HepG2 (cell line): ENCODE data around the gene UNC5CL. TPM values are rescaled to one million over a fixed set of nuclear protein-coding genes. Genes with fewer than 3 reads are reported as not detected.

ENCODE experiments used
- ARNTL ChIP-seq: sonication (generic); formaldehyde crosslinking; IDR thresholded peaks from 2 replicates; pipeline ENCODE4 v1.4.0; 2020; ENCODE audit warnings: mild to moderate bottlenecking, missing genetic modification reagents
- BCL6 ChIP-seq: IDR thresholded peaks from 2 replicates; pipeline ENCODE4 v1.6.1; 2016; ENCODE audit warnings: missing genetic modification reagents, missing compliant biosample characterization
- CBX1 ChIP-seq: IDR thresholded peaks from one replicate; pipeline ENCODE4 v1.6.1; 2016; ENCODE audit warnings: antibody characterized with exemption, low read depth
- CREB1 ChIP-seq, 2 experiments: fragments of 450-650 bp in 1 of 2; IDR thresholded peaks; 2 replicates each; pipeline ENCODE4 v1.6.1; 2016 to 2017; ENCODE audit warnings: control low read depth in 1 of 2, mild to moderate bottlenecking in 1 of 2, missing compliant biosample characterization in 1 of 2, missing genetic modification characterization in 1 of 2
- DNMT3B ChIP-seq: conservative IDR thresholded peaks from 2 replicates; pipeline ENCODE4 v1.6.1; 2016; ENCODE audit warnings: missing biosample characterization, control low read depth
- ELF3 ChIP-seq: IDR thresholded peaks from 2 replicates; pipeline ENCODE4 v1.6.1; 2016; ENCODE audit warnings: missing genetic modification reagents, missing compliant biosample characterization
- FOXA3 ChIP-seq: IDR thresholded peaks from 2 replicates; pipeline ENCODE4 v1.6.1; 2016; ENCODE audit warnings: missing genetic modification reagents, missing compliant biosample characterization
- HDAC1 ChIP-seq: sonication (generic); formaldehyde crosslinking; IDR thresholded peaks from 2 replicates; pipeline ENCODE4 v1.5.1; 2020; ENCODE audit warnings: mild to moderate bottlenecking, missing genetic modification reagents
- HNRNPL ChIP-seq: fragments of 200-400 bp; formaldehyde crosslinking; IDR thresholded peaks from 2 replicates; pipeline ENCODE4 v1.6.1; 2017; ENCODE audit warnings: mild to moderate bottlenecking, low read depth, low read length
- KAT2B ChIP-seq: fragments of 150-350 bp; IDR thresholded peaks from 2 replicates; pipeline ENCODE4 v1.6.1; 2014; ENCODE audit warnings: low read depth, low read length, borderline replicate concordance
- MBD4 ChIP-seq: IDR thresholded peaks from 2 replicates; pipeline ENCODE4 v1.6.1; 2012; ENCODE audit warnings: low read length, inconsistent platforms, borderline replicate concordance
- MED8 ChIP-seq: sonication (generic); formaldehyde crosslinking; IDR thresholded peaks from 2 replicates; pipeline ENCODE4 v1.8.1; 2023; ENCODE audit warnings: mild to moderate bottlenecking, missing genetic modification reagents; ENCODE audit not compliant: insufficient replicate concordance
- MIER2 ChIP-seq: IDR thresholded peaks from 2 replicates; pipeline ENCODE4 v1.6.1; 2016; ENCODE audit warnings: missing biosample characterization, missing genetic modification reagents
- RBFOX2 ChIP-seq: fragments of 200-400 bp; formaldehyde crosslinking; IDR thresholded peaks from 2 replicates; pipeline ENCODE4 v1.6.1; 2017; ENCODE audit warnings: low read depth, mild to moderate bottlenecking, low read length
- RFXAP ChIP-seq: sonication (generic); formaldehyde crosslinking; IDR thresholded peaks from 2 replicates; pipeline ENCODE4 v1.4.0; 2020; ENCODE audit warnings: missing genetic modification reagents, borderline replicate concordance
- SRSF1 ChIP-seq: fragments of 200-400 bp; formaldehyde crosslinking; optimal IDR thresholded peaks from 2 replicates; pipeline ENCODE3; 2017; ENCODE audit warnings: mild to moderate bottlenecking, low read depth, low read length, moderate library complexity
- SUZ12 ChIP-seq: fragments of 150-350 bp; IDR thresholded peaks from 2 replicates; pipeline ENCODE4 v1.6.1; 2014; ENCODE audit warnings: low read depth, low read length
- ZBTB7B ChIP-seq: sonication (generic); formaldehyde crosslinking; IDR thresholded peaks from 2 replicates; pipeline ENCODE4 v1.4.0; 2020; ENCODE audit warnings: missing genetic modification reagents
- ZFP41 ChIP-seq: sonication (generic); formaldehyde crosslinking; IDR thresholded peaks from 2 replicates; pipeline ENCODE4 v1.4.0; 2020; ENCODE audit warnings: mild to moderate bottlenecking, missing genetic modification reagents, borderline replicate concordance
- ZNF367 ChIP-seq: sonication (generic); formaldehyde crosslinking; IDR thresholded peaks from 2 replicates; pipeline ENCODE4 v1.4.0; 2020; ENCODE audit warnings: missing genetic modification reagents, borderline replicate concordance
- ZNF770 ChIP-seq: sonication (generic); formaldehyde crosslinking; IDR thresholded peaks from 2 replicates; pipeline ENCODE4 v1.5.0; 2020; ENCODE audit warnings: mild to moderate bottlenecking, missing genetic modification reagents
- polyA plus RNA-seq, 8 experiments: library from polyadenylated mRNA; depleted of rRNA in 3 of 8; stranded (reverse) in 7 of 8; unstranded in 1 of 8; fragments of >200 nt; fragmentation: Illumina TruSeq in 4 of 8; extraction: Trizol in 4 of 8; gene quantifications; 2 replicates each; pipeline versions ENCODE4 v1.2.1 to v1.2.3, GENCODE V29; 2011 to 2016; ENCODE audit warnings: low read depth in 4 of 8, missing spikeins in 1 of 8, mixed read lengths in 1 of 8; ENCODE audit not compliant: insufficient read depth in 1 of 8
- total RNA-seq, 5 experiments: library from RNA; depleted of rRNA; stranded (reverse); fragments of >200 nt; fragmentation: Illumina TruSeq; extraction: Trizol; gene quantifications; 2 replicates each; pipeline ENCODE4 v1.2.3, GENCODE V29; 2016; ENCODE audit warnings: low read depth in 1 of 5
- TF ChIP-seq, protein P1 (sequence below): sonication (generic); formaldehyde crosslinking; IDR thresholded peaks from 2 replicates; pipeline ENCODE4 v1.8.0; 2022; ENCODE audit warnings: mild to moderate bottlenecking, missing genetic modification reagents; ENCODE audit not compliant: insufficient replicate concordance
- TF ChIP-seq, protein P2 (sequence below): fragments of 450-650 bp; IDR thresholded peaks from 2 replicates; pipeline ENCODE4 v1.6.1; 2017
- TF ChIP-seq, protein P3 (sequence below): sonication (generic); formaldehyde crosslinking; IDR thresholded peaks from 2 replicates; pipeline ENCODE4 v1.4.0; 2020; ENCODE audit warnings: missing genetic modification reagents, mild to moderate bottlenecking, borderline replicate concordance
- TF ChIP-seq, protein P4 (sequence below): IDR thresholded peaks from 2 replicates; pipeline ENCODE4 v1.6.1; 2012; ENCODE audit warnings: low read depth, low read length, improper control_type of control experiment

The UNC5CL gene
- total and polyA plus RNA-seq, 2 of the 13 experiments (the other 11 are each of a cell fraction or from before 2014, with no cell fraction given), result 2.4 to 2.5 TPM

DNA sequence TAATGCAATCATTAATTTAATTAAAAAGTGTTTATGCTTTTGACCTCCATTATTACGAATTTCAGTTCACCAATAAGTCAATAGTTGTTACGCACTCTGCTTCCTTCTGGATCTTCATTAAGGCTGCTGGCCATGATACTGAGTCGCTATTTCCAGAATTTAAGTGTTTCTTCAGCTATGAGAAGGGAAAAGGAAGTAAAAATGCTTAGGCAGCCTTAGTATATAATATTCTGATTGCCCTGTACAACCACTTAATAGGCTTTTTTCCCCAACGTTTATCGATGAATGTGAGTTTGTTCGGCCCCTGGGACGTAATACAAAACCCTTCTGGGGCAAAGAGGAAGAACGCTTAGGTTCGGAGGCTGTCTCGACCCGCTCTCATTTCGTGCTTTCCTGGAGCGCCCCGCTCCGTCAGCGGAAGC is 32.5 kb upstream of the UNC5CL start (continued):
- TF ChIP-seq RFXAP (CRISPR knock-in tag) (no peak), SRSF1 (no peak), DNMT3B (CRISPR knock-in tag) (no peak), BCL6 (CRISPR knock-in tag) (peak; percentile 59; the same call in 1 of the 2 replicates), FOXA3 (no peak; the same call in 1 of the 2 replicates), ZFP41 (CRISPR knock-in tag) (no peak), CREB1 (IDR thresholded peaks at IDR 0.05) (no peak), CREB1 (CRISPR knock-in tag; IDR thresholded peaks at IDR 0.05) (0 out of 2 replicates have a peak, but pooled peaks have one; percentile 6), HDAC1 (CRISPR knock-in tag) (no peak), ZNF770 (no peak; the same call in 1 of the 2 replicates), SUZ12 (no peak), KAT2B (no peak), ELF3 (CRISPR knock-in tag) (peak; percentile 56), CBX1 (no peak), RBFOX2 (no peak), ZBTB7B (no peak), ZNF367 (CRISPR knock-in tag) (no peak), ARNTL (no peak), MBD4 (no peak), MED8 (no peak), MIER2 (CRISPR knock-in tag) (no peak), HNRNPL (no peak; the same call in 1 of the 2 replicates)
- TF ChIP-seq, protein P1, sequence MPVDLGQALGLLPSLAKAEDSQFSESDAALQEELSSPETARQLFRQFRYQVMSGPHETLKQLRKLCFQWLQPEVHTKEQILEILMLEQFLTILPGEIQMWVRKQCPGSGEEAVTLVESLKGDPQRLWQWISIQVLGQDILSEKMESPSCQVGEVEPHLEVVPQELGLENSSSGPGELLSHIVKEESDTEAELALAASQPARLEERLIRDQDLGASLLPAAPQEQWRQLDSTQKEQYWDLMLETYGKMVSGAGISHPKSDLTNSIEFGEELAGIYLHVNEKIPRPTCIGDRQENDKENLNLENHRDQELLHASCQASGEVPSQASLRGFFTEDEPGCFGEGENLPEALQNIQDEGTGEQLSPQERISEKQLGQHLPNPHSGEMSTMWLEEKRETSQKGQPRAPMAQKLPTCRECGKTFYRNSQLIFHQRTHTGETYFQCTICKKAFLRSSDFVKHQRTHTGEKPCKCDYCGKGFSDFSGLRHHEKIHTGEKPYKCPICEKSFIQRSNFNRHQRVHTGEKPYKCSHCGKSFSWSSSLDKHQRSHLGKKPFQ (CRISPR knock-in tag), result no peak
- TF ChIP-seq, protein P2, sequence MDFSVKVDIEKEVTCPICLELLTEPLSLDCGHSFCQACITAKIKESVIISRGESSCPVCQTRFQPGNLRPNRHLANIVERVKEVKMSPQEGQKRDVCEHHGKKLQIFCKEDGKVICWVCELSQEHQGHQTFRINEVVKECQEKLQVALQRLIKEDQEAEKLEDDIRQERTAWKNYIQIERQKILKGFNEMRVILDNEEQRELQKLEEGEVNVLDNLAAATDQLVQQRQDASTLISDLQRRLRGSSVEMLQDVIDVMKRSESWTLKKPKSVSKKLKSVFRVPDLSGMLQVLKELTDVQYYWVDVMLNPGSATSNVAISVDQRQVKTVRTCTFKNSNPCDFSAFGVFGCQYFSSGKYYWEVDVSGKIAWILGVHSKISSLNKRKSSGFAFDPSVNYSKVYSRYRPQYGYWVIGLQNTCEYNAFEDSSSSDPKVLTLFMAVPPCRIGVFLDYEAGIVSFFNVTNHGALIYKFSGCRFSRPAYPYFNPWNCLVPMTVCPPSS, result no peak
- TF ChIP-seq, protein P3, sequence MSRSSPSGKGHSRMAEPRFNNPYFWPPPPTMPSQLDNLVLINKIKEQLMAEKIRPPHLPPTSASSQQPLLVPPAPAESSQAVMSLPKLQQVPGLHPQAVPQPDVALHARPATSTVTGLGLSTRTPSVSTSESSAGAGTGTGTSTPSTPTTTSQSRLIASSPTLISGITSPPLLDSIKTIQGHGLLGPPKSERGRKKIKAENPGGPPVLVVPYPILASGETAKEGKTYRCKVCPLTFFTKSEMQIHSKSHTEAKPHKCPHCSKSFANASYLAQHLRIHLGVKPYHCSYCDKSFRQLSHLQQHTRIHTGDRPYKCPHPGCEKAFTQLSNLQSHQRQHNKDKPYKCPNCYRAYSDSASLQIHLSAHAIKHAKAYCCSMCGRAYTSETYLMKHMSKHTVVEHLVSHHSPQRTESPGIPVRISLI (CRISPR knock-in tag), result no peak
- TF ChIP-seq, protein P4, sequence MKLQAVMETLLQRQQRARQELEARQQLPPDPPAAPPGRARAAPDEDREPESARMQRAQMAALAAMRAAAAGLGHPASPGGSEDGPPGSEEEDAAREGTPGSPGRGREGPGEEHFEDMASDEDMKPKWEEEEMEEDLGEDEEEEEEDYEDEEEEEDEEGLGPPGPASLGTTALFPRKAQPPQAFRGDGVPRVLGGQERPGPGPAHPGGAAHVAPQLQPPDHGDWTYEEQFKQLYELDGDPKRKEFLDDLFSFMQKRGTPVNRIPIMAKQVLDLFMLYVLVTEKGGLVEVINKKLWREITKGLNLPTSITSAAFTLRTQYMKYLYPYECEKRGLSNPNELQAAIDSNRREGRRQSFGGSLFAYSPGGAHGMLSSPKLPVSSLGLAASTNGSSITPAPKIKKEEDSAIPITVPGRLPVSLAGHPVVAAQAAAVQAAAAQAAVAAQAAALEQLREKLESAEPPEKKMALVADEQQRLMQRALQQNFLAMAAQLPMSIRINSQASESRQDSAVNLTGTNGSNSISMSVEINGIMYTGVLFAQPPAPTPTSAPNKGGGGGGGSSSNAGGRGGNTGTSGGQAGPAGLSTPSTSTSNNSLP, result no peak
